ENCODE results near the gene GPATCH3. TPM values are rescaled to one million over a fixed set of nuclear protein-coding genes. Genes with fewer than 3 reads are reported as not detected.
A peak's percentile ranks its signal among the peaks of the same experiment; 100 is the strongest.

Gene GPATCH3
- total and polyA plus RNA-seq, 2 donors (not counting 3 experiments of a cell fraction or from before 2014, with no cell fraction given): 12.1 to 17.7 TPM

GRCh38 chr1:26922431-26922729, 22.1 kb upstream of the GPATCH3 start:
- H2AFZ ChIP-seq (ENCODE audit: low read depth, low read length): no peak overlapping the region
- peaks cover 48% of the 10 kb centered on the region for H3K79me2 ChIP-seq (ENCODE audit: control insufficient read depth, insufficient read depth, low read length)
- H3K9me3 ChIP-seq (replicated peaks; ENCODE audit: control insufficient read depth, insufficient read depth, low read length): no peaks in the 10 kb centered on the region
- ChIA-PET CTCF (no interaction called here), POLR2A (no interaction called here)
- peak overlapping the region; percentile 49 to 100 (median 74) for H3K4me3 ChIP-seq (replicated peaks in 1 of 3; ENCODE audit: insufficient read depth in 1 of 3, low read depth in 1 of 3, low read length in 3 of 3)
- no peak for TF ChIP-seq MYC (IDR thresholded peaks at IDR 0.05; ENCODE audit: low read depth, low read length)
- TF ChIP-seq POLR2AphosphoS5 (IDR thresholded peaks at IDR 0.05; ENCODE audit: insufficient read depth, low read depth, low read length): peak; percentile 3
- DNase-seq (ENCODE audit: low read depth, low spot score) (peak; percentile 10), FAIRE-seq (peak; percentile 81)
- peak overlapping the region; percentile 80 for H3K4me2 ChIP-seq (ENCODE audit: insufficient read depth, low read length)
- peak overlapping the region; percentile 71 for H3K27ac ChIP-seq (ENCODE audit: insufficient read depth, low read depth, low read length)
- TSS peak; percentile 57 for BruUV-seq (replicated peaks)
- intact Hi-C loops (cut with micrococcal nuclease): no loop called here
- H3K27me3 ChIP-seq (ENCODE audit: control insufficient read depth in 2 of 2, insufficient read depth in 2 of 2, low read length in 2 of 2): no peaks in the 10 kb centered on the region
- H3K9ac ChIP-seq (replicated peaks; ENCODE audit: extremely low read depth, insufficient read depth, low read length): peak overlapping the region; percentile 81
- peaks cover 11 to 12% of the 10 kb centered on the region in 2 experiments for H3K36me3 ChIP-seq (ENCODE audit: control insufficient read depth in 2 of 2, extremely low read depth in 1 of 2, insufficient read depth in 2 of 2, low read length in 2 of 2)
- H3K4me1 ChIP-seq (ENCODE audit: control insufficient read depth, extremely low read depth, insufficient read depth, low read length): peaks cover 26% of the 10 kb centered on the region
- dilution Hi-C loops (cut with MboI; ENCODE audit: extremely low pct_ligation_motif_present, low sequenced_read_pairs): no loop called here
- no peaks in the 10 kb centered on the region for H3K9me1 ChIP-seq (replicated peaks; ENCODE audit: control insufficient read depth, extremely low read depth, insufficient read depth, low read length)
- no peaks in the 10 kb centered on the region for H4K20me1 ChIP-seq (replicated peaks; ENCODE audit: control insufficient read depth, extremely low read depth, insufficient read depth, low read length)

GRCh38 chr1:26921540-26922430, 21.5 kb upstream of the GPATCH3 start, which contains the start of gene NUDC:
Gene NUDC, plus strand, starts transcription at chr1:26921743. Its CDS starts 106 bp downstream, at chr1:26921849.
- TF ChIP-seq POLR2AphosphoS5 (IDR thresholded peaks at IDR 0.05; ENCODE audit: insufficient read depth, low read depth, low read length) (peak; percentile 91), POLR2A (IDR thresholded peaks at IDR 0.05; ENCODE audit: low read depth, low read length) (peak; percentile 95), CTCF (IDR thresholded peaks at IDR 0.05; ENCODE audit: extremely low read depth in 1 of 2, insufficient read depth in 1 of 2, low read depth in 1 of 2, low read length in 2 of 2) (no peak), GATA2 (IDR thresholded peaks at IDR 0.05; ENCODE audit: insufficient read depth, insufficient read length, low read depth, low read length) (no peak), MYC (IDR thresholded peaks at IDR 0.05; ENCODE audit: low read depth, low read length) (no peak), MAX (IDR thresholded peaks at IDR 0.05; ENCODE audit: insufficient read depth, insufficient read length) (peak; percentile 72), EZH2 (IDR thresholded peaks at IDR 0.05; ENCODE audit: borderline replicate concordance, low read depth, low read length, severe bottlenecking) (no peak), FOS (IDR thresholded peaks at IDR 0.05; ENCODE audit: borderline replicate concordance, insufficient read depth, low read length) (no peak), JUN (IDR thresholded peaks at IDR 0.05; ENCODE audit: borderline replicate concordance, insufficient read depth, insufficient read length, low read depth) (no peak)
- dilution Hi-C loops (cut with MboI; ENCODE audit: extremely low pct_ligation_motif_present, low sequenced_read_pairs) (no loop called here), intact Hi-C loops (cut with micrococcal nuclease) (loop anchor here (1.0 kb wide), 1 partner anchor 21 kb away; the partner anchor contains the start of gene GPATCH3)
- POLR2A ChIA-PET: no interaction called here
- peaks cover 26% of the 10 kb centered on the region for H3K4me1 ChIP-seq (ENCODE audit: control insufficient read depth, extremely low read depth, insufficient read depth, low read length)
- H3K4me3 ChIP-seq (replicated peaks in 1 of 3; ENCODE audit: insufficient read depth in 1 of 3, low read depth in 1 of 3, low read length in 3 of 3): peak within 1 kb of the TSS; percentile 49 to 100 (median 74)
- CTCF ChIA-PET: interaction anchor here (1.5 kb wide), 1 partner anchor 22 kb away, joined by 4 read pairs; the partner anchor contains the start of gene GPATCH3
- H3K9me1 ChIP-seq (replicated peaks; ENCODE audit: control insufficient read depth, extremely low read depth, insufficient read depth, low read length): no peaks in the 10 kb centered on the region
- H3K36me3 ChIP-seq (ENCODE audit: control insufficient read depth in 2 of 2, extremely low read depth in 1 of 2, insufficient read depth in 2 of 2, low read length in 2 of 2): peaks cover 9 to 11% of the 10 kb centered on the region in 2 experiments
- peak within 1 kb of the TSS; percentile 81 for H3K9ac ChIP-seq (replicated peaks; ENCODE audit: extremely low read depth, insufficient read depth, low read length)
- FAIRE-seq (peak; percentile 99), DNase-seq (ENCODE audit: low read depth, low spot score) (peak; percentile 98)
- no peaks in the 10 kb centered on the region for H3K9me3 ChIP-seq (replicated peaks; ENCODE audit: control insufficient read depth, insufficient read depth, low read length)
- peak within 1 kb of the TSS; percentile 80 for H3K4me2 ChIP-seq (ENCODE audit: insufficient read depth, low read length)
- no TSS peak for BruUV-seq (replicated peaks)
- peak within 1 kb of the TSS; percentile 71 for H3K27ac ChIP-seq (ENCODE audit: insufficient read depth, low read depth, low read length)
- no peaks in the 10 kb centered on the region for H3K27me3 ChIP-seq (ENCODE audit: control insufficient read depth in 2 of 2, insufficient read depth in 2 of 2, low read length in 2 of 2)
- no peaks in the 10 kb centered on the region for H4K20me1 ChIP-seq (replicated peaks; ENCODE audit: control insufficient read depth, extremely low read depth, insufficient read depth, low read length)
- H3K79me2 ChIP-seq (ENCODE audit: control insufficient read depth, insufficient read depth, low read length): peaks cover 42% of the 10 kb centered on the region
- peak within 1 kb of the TSS; percentile 55 for H2AFZ ChIP-seq (ENCODE audit: low read depth, low read length)

All from endothelial cell of umbilical vein (primary cell).